ENCODE data around the gene STYK1.
A peak's percentile ranks its signal among the peaks of the same experiment; 100 is the strongest.

Gene STYK1

GRCh38 chr12:10709808-10710207, 36.0 kb upstream of the STYK1 start:
- Mint-ChIP-seq H3K4me1 (ENCODE audit: low read depth in 2 of 2) (no peaks in the 10 kb centered on the region), H3K9me3 (no peaks in the 10 kb centered on the region), H3K27me3 (no peaks in the 10 kb centered on the region), H3K27ac (peak overlapping the region in 1 of 2 donors; percentile 8), H3K4me3 (no peak overlapping the region), H3K36me3 (ENCODE audit: insufficient read depth) (peaks cover 46% of the 10 kb centered on the region)
- DNase-seq (no peak), ATAC-seq (replicated peaks) (no peak)

DNA sequence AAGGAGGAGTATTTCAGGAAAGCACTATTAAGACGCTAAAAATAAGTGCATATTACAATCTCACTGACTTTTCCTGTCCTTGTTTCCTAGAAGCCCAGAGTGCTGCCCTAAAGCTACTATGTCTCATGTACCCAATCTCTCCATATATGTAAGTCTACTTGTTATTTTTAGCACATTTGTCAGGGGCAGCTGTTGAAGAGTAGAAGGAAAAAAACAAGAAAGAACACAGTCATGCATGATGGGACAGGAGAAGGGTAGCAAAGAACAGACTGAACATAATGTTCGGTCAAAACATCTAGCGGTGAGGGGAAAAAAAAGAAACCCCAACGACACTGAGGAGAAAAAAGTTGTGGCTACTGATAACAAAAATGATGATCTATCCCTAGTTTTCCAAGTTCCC, 35.0 kb upstream of the STYK1 start:
- no peak for ATAC-seq (replicated peaks)
- no peaks in the 10 kb centered on the region for H3K4me1 Mint-ChIP-seq (ENCODE audit: low read depth in 2 of 2)
- H3K36me3 Mint-ChIP-seq (ENCODE audit: insufficient read depth): peaks cover 43% of the 10 kb centered on the region
- H3K27me3 Mint-ChIP-seq: no peaks in the 10 kb centered on the region
- H3K9me3 Mint-ChIP-seq: no peaks in the 10 kb centered on the region
- H3K27ac Mint-ChIP-seq: no peak overlapping the region
- DNase-seq: no peak
- no peak overlapping the region for H3K4me3 Mint-ChIP-seq

- ATAC-seq (replicated peaks) (no peak), DNase-seq (no peak)
- Mint-ChIP-seq H3K36me3 (ENCODE audit: insufficient read depth) (peaks cover 33% of the 10 kb centered on the region), H3K9me3 (no peaks in the 10 kb centered on the region), H3K27me3 (no peaks in the 10 kb centered on the region), H3K4me3 (no peak overlapping the region), H3K27ac (no peak overlapping the region), H3K4me1 (ENCODE audit: low read depth in 2 of 2) (peaks cover 8 to 11% of the 10 kb centered on the region in 2 donors)
These were observed 31.8 kb upstream of the STYK1 start for GRCh38 chr12:10705655-10706054.

DNA sequence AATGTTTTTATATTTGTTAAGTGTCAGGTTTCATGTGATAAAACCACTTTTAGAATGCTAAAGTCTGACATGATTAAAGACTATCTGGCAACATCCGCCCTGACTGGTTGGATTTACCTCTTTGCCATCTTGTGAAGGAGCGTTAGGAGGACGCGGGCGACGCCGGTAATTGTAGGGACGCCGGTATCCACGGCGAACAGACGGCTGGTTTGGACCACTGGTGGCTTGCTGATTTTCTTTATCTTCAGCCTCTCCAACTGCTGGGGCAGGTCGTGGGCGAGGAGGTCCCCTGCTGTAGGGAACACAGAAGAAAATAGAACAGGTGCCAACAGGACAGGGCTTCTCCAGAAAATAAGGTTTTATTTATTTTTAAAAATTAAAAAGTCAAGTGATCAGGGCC, 28.0 kb upstream of the STYK1 start:
- no peak for ATAC-seq (replicated peaks)
- no peak for DNase-seq
- H3K27me3 Mint-ChIP-seq: no peaks in the 10 kb centered on the region
- no peaks in the 10 kb centered on the region for H3K9me3 Mint-ChIP-seq
- H3K4me1 Mint-ChIP-seq (ENCODE audit: low read depth in 2 of 2): peaks cover 10 to 11% of the 10 kb centered on the region in 2 donors
- H3K36me3 Mint-ChIP-seq (ENCODE audit: insufficient read depth): peaks cover 43% of the 10 kb centered on the region
- H3K4me3 Mint-ChIP-seq: peak overlapping the region; percentile 41 to 52
- H3K27ac Mint-ChIP-seq: peak overlapping the region; percentile 73 to 82

- peak overlapping the region; percentile 41 to 52 for H3K4me3 Mint-ChIP-seq
- H3K27ac Mint-ChIP-seq: peak overlapping the region; percentile 73 to 82
- H3K4me1 Mint-ChIP-seq (ENCODE audit: low read depth in 2 of 2): peaks cover 10 to 11% of the 10 kb centered on the region in 2 donors
These were observed 27.4 kb upstream of the STYK1 start for GRCh38 chr12:10701131-10701681.

DNA sequence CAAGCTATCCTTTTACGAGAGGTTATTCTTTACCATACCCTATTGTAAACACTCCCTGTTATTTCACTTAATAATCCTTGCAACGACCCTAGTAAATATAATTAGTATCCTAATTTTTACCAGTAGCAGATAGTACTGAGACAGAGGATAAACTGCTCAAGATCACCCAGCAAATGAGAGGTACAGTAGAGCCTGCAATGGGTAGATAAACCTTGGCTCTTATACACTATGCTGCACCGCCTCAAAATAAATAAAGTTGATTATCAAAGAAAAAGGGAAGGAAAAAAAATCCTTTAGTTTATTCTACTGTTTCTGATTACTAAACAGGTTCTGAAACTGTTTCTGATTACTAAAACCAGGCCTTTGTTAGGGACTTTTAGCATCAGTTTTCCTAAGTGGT, 26.7 kb upstream of the STYK1 start:
- Mint-ChIP-seq H3K27me3 (no peaks in the 10 kb centered on the region), H3K4me3 (no peak overlapping the region), H3K36me3 (ENCODE audit: insufficient read depth) (peaks cover 36% of the 10 kb centered on the region), H3K4me1 (ENCODE audit: low read depth in 2 of 2) (peaks cover 10 to 11% of the 10 kb centered on the region in 2 donors), H3K27ac (peak overlapping the region in 1 of 2 donors; percentile 82), H3K9me3 (no peaks in the 10 kb centered on the region)
- no peak for ATAC-seq (replicated peaks)
- DNase-seq: no peak

More at GRCh38 chr12:10701131-10701681, 27.4 kb upstream of the STYK1 start:
- Mint-ChIP-seq H3K27me3 (no peaks in the 10 kb centered on the region), H3K36me3 (ENCODE audit: insufficient read depth) (peaks cover 41% of the 10 kb centered on the region), H3K9me3 (no peaks in the 10 kb centered on the region)
- DNase-seq: no peak
- peak; percentile 70 for ATAC-seq (replicated peaks)

- H3K4me1 Mint-ChIP-seq (ENCODE audit: low read depth in 2 of 2): peaks cover 10 to 11% of the 10 kb centered on the region in 2 donors
- DNase-seq (no peak), ATAC-seq (replicated peaks) (no peak)
- H3K4me3 Mint-ChIP-seq: no peak overlapping the region
- H3K36me3 Mint-ChIP-seq (ENCODE audit: insufficient read depth): peaks cover 40% of the 10 kb centered on the region
- no peaks in the 10 kb centered on the region for H3K9me3 Mint-ChIP-seq
- H3K27me3 Mint-ChIP-seq: no peaks in the 10 kb centered on the region
- H3K27ac Mint-ChIP-seq: no peak overlapping the region
These were observed 24.0 kb upstream of the STYK1 start for GRCh38 chr12:10697862-10698261.

DNA sequence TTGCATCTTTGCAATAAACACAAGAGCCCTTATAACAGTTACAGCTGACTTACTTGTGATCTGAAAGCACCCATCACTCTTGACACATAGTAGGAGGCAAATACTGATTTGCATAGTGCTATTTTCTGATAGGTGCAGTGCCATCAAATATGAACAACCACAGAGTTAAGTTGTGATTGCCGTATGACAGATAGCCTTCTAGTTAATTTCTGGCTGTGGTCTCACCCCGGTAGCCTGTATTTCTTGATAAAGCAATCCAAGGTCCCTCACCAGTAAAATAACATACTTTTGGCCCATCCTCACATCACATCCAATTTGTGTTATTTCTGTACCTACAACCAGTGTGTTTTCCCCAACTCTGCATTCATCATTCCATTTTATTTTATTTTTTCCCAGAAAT, 23.3 kb upstream of the STYK1 start:
- Mint-ChIP-seq H3K9me3 (no peaks in the 10 kb centered on the region), H3K4me3 (no peak overlapping the region), H3K27ac (no peak overlapping the region), H3K27me3 (no peaks in the 10 kb centered on the region), H3K4me1 (ENCODE audit: low read depth in 2 of 2) (peaks cover 10 to 11% of the 10 kb centered on the region in 2 donors), H3K36me3 (ENCODE audit: insufficient read depth) (peaks cover 35% of the 10 kb centered on the region)
- no peak for DNase-seq
- ATAC-seq (replicated peaks): no peak

DNA sequence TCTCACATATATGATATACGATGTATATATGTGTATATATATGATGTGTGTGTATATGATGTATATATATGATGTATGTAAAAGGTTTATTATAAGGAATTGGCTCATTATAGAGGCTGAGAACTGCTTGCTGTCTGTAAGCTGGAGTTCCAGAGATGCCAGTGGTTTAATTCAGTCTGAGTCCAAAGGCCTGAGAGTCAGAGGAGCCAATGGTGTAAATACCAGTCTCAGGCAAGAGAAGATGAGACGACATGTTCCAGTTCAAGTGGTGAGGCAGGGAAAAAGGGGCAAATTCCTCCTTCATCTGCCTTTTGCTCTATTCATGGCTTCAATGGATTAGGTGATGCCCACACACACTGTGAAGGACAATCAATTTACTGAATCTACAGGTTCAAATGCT, 17.1 kb upstream of the STYK1 start:
- peaks cover 5 to 18% of the 10 kb centered on the region in 2 donors for H3K27me3 Mint-ChIP-seq
- H3K9me3 Mint-ChIP-seq: peaks cover 0 to 5% of the 10 kb centered on the region in 2 donors
- DNase-seq (no peak), ATAC-seq (replicated peaks) (no peak)
- H3K4me1 Mint-ChIP-seq (ENCODE audit: low read depth in 2 of 2): no peaks in the 10 kb centered on the region
- H3K36me3 Mint-ChIP-seq (ENCODE audit: insufficient read depth): peaks cover 3% of the 10 kb centered on the region
- no peak overlapping the region for H3K4me3 Mint-ChIP-seq
- H3K27ac Mint-ChIP-seq: no peak overlapping the region

- ATAC-seq (replicated peaks) (no peak), DNase-seq (no peak)
- Mint-ChIP-seq H3K27ac (no peak overlapping the region), H3K27me3 (peaks cover 16 to 35% of the 10 kb centered on the region in 2 donors), H3K36me3 (ENCODE audit: insufficient read depth) (peaks cover 3% of the 10 kb centered on the region), H3K4me3 (no peak overlapping the region), H3K9me3 (peaks cover 0 to 5% of the 10 kb centered on the region in 2 donors), H3K4me1 (ENCODE audit: low read depth in 2 of 2) (no peaks in the 10 kb centered on the region)
These were observed 15.3 kb upstream of the STYK1 start for GRCh38 chr12:10689146-10689545.

- Mint-ChIP-seq H3K4me1 (ENCODE audit: low read depth in 2 of 2) (no peaks in the 10 kb centered on the region), H3K9me3 (peaks cover 0 to 5% of the 10 kb centered on the region in 2 donors), H3K36me3 (ENCODE audit: insufficient read depth) (no peaks in the 10 kb centered on the region), H3K4me3 (no peak overlapping the region), H3K27ac (no peak overlapping the region), H3K27me3 (peaks cover 16 to 35% of the 10 kb centered on the region in 2 donors)
- DNase-seq (no peak), ATAC-seq (replicated peaks) (no peak)
These were observed 14.2 kb upstream of the STYK1 start for GRCh38 chr12:10688042-10688441.

DNA sequence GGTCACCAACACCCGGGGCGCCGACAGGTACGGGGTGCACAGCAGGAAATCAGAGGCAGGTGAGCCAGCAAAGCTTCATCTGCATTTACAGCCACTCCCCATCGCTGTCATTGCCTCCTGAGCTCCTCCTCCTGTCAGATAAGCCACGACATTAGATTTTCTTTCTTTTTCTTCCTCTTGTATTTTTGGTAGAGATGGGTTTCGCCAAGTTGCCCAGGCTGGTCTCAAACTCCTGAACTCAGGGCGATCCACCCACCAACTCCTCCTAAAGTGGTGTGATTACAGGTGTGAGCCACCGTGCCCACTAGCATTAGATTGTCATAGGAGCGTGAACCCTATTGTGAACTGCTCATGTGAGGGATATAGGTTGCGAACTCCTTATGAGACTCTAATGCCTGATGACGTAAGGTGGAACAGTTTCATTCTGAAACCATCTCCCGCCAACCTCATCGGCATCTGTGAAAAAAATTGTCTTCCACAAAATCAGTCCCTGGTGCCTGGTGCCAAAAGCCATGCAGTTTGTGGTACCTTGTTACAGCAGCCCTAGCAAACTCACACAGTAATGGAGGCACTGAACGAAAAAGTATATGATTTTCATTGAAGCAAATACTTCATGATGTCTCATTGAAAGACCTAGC, 1.5 kb downstream of the STYK1 start:
- DNase-seq (peak; percentile 39 to 53 (median 43)), ATAC-seq (replicated peaks) (peak; percentile 65)
- no peaks in the 10 kb centered on the region for H3K27me3 Mint-ChIP-seq
- H3K36me3 Mint-ChIP-seq (ENCODE audit: insufficient read depth): peaks cover 20% of the 10 kb centered on the region
- H3K9me3 Mint-ChIP-seq: no peaks in the 10 kb centered on the region
- H3K4me3 Mint-ChIP-seq: peak overlapping the region; percentile 76 to 82
- peaks cover 25 to 50% of the 10 kb centered on the region in 2 donors for H3K4me1 Mint-ChIP-seq (ENCODE audit: low read depth in 2 of 2)
- peak overlapping the region; percentile 80 to 87 for H3K27ac Mint-ChIP-seq

DNA sequence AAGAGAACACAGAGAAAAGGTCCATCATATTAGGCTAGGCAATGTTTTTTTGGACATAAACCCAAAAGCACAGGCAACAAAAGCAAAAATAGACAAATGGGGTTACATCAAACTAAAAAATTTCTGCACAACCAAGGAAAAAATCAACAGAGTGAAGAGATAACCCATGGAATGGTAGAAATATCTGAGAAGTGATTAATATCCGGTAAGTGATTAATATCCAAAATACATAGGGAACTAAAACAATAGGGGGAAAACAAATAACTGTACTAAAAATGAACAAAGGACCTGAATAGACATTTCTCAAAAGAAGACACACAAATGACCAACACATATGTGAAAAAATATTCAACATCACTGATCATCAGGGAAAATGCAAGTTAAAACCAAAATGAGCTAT, 4.3 kb downstream of the STYK1 start:
- Mint-ChIP-seq H3K9me3 (no peaks in the 10 kb centered on the region), H3K27me3 (no peaks in the 10 kb centered on the region), H3K36me3 (ENCODE audit: insufficient read depth) (peaks cover 17% of the 10 kb centered on the region), H3K4me1 (ENCODE audit: low read depth in 2 of 2) (peaks cover 23 to 43% of the 10 kb centered on the region in 2 donors), H3K27ac (no peak overlapping the region), H3K4me3 (no peak overlapping the region)
- DNase-seq: no peak
- ATAC-seq (replicated peaks): no peak

GRCh38 chr12:10668526-10668925, 5.3 kb downstream of the STYK1 start:
- DNase-seq: no peak
- no peak for ATAC-seq (replicated peaks)
- Mint-ChIP-seq H3K36me3 (ENCODE audit: insufficient read depth) (peaks cover 7% of the 10 kb centered on the region), H3K27me3 (no peaks in the 10 kb centered on the region), H3K27ac (peak overlapping the region; percentile 2 to 59), H3K9me3 (no peaks in the 10 kb centered on the region), H3K4me3 (peak overlapping the region; percentile 56 to 84), H3K4me1 (ENCODE audit: low read depth in 2 of 2) (peaks cover 15 to 33% of the 10 kb centered on the region in 2 donors)

All from effector memory CD8-positive, alpha-beta T cell (primary cell).